NCI-H2029 (cell line): ENCODE results near the gene H2BK1.

ENCODE experiments used
- DNase-seq: peaks from one replicate; lab custom pipeline; 2025; lab: John Stamatoyannopoulos, UW

Gene H2BK1

GRCh38 chr7:151204383-151205032, 5.8 kb downstream of the H2BK1 start:
- DNase-seq: no peak

GRCh38 chr7:151202836-151203235, 7.5 kb downstream of the H2BK1 start:
- DNase-seq: no peak

GRCh38 chr7:151201751-151202150, 8.5 kb downstream of the H2BK1 start:
- no peak for DNase-seq

GRCh38 chr7:151201344-151201743, 8.9 kb downstream of the H2BK1 start:
- no peak for DNase-seq

- DNase-seq: no peak
Measured at GRCh38 chr7:151198945-151199848, 11.1 kb downstream of the H2BK1 start.

GRCh38 chr7:151197932-151198331, 12.4 kb downstream of the H2BK1 start:
- no peak for DNase-seq

GRCh38 chr7:151195616-151196450, 14.5 kb downstream of the H2BK1 start:
- DNase-seq: no peak

- DNase-seq: no peak
Measured at GRCh38 chr7:151194188-151194587, 16.1 kb downstream of the H2BK1 start.

GRCh38 chr7:151193203-151193978, 16.9 kb downstream of the H2BK1 start:
- no peak for DNase-seq

- no peak for DNase-seq
Measured at GRCh38 chr7:151192002-151192539, 18.2 kb downstream of the H2BK1 start.

- no peak for DNase-seq
Measured at GRCh38 chr7:151191544-151191943, 18.7 kb downstream of the H2BK1 start.

GRCh38 chr7:151189038-151189437, 21.2 kb downstream of the H2BK1 start:
- no peak for DNase-seq

GRCh38 chr7:151188252-151188542, 22.1 kb downstream of the H2BK1 start:
- DNase-seq: no peak

- DNase-seq: no peak
Measured at GRCh38 chr7:151187409-151188251, 22.7 kb downstream of the H2BK1 start.

- no peak for DNase-seq
Measured at GRCh38 chr7:151186640-151187408, 23.5 kb downstream of the H2BK1 start, which contains the start of gene ASB10. TSS of gene ASB10 (minus strand) at chr7:151187250. CDS start at chr7:151187130, 120 bp downstream.

GRCh38 chr7:151185762-151186639, 24.3 kb downstream of the H2BK1 start:
- no peak for DNase-seq

- DNase-seq: no peak
Measured at GRCh38 chr7:151181011-151181431, 29.3 kb downstream of the H2BK1 start.

- DNase-seq: no peak
Measured at GRCh38 chr7:151179946-151180345, 30.3 kb downstream of the H2BK1 start.
